ENCODE results near the gene NUP85. TPM values are rescaled to one million over a fixed set of nuclear protein-coding genes. Genes with fewer than 3 reads are reported as not detected.
A peak's percentile ranks its signal among the peaks of the same experiment; 100 is the strongest.

Gene NUP85
- total RNA-seq, 1 experiment from 2014 or later = 95.6 TPM

GRCh38 chr17:75238684-75239191, 33.3 kb downstream of the NUP85 start:
- H3K9me2 ChIP-seq (replicated peaks; ENCODE audit: low read length) = no peaks in the 10 kb centered on the region
- intact Hi-C loops (cut with micrococcal nuclease) = no loop called here
- H3K27ac ChIP-seq (ENCODE audit: low read length) = no peak overlapping the region
- H3K9me3 ChIP-seq (ENCODE audit: low read length) = no peaks in the 10 kb centered on the region
- H4K20me1 ChIP-seq (ENCODE audit: low read length) = no peaks in the 10 kb centered on the region
- H3K4me2 ChIP-seq (ENCODE audit: low read length) = no peak overlapping the region
- no peaks in the 10 kb centered on the region for H3K4me1 ChIP-seq (ENCODE audit: insufficient read depth, low read length)
- no peak for TF ChIP-seq EZH2 (IDR thresholded peaks at IDR 0.05; ENCODE audit: low read length, unreplicated experiment)
- TF ChIP-seq, protein P1, sequence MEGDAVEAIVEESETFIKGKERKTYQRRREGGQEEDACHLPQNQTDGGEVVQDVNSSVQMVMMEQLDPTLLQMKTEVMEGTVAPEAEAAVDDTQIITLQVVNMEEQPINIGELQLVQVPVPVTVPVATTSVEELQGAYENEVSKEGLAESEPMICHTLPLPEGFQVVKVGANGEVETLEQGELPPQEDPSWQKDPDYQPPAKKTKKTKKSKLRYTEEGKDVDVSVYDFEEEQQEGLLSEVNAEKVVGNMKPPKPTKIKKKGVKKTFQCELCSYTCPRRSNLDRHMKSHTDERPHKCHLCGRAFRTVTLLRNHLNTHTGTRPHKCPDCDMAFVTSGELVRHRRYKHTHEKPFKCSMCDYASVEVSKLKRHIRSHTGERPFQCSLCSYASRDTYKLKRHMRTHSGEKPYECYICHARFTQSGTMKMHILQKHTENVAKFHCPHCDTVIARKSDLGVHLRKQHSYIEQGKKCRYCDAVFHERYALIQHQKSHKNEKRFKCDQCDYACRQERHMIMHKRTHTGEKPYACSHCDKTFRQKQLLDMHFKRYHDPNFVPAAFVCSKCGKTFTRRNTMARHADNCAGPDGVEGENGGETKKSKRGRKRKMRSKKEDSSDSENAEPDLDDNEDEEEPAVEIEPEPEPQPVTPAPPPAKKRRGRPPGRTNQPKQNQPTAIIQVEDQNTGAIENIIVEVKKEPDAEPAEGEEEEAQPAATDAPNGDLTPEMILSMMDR (conservative IDR thresholded peaks at IDR 0.05; ENCODE audit: low read depth, low read length) = peak; percentile 97
- TF ChIP-seq EZH2phosphoT487 (IDR thresholded peaks at IDR 0.05; ENCODE audit: borderline replicate concordance, low read length) = no peak
- no peak overlapping the region for H2AFZ ChIP-seq (ENCODE audit: low read length)
- H3K79me2 ChIP-seq (ENCODE audit: low read length) = no peaks in the 10 kb centered on the region
- ChIA-PET CTCF (interaction anchor here (0.6 kb wide), 1 partner anchor 817 kb away, joined by 8 read pairs; no protein-coding TSS in a partner anchor), POLR2A (ENCODE audit: unreplicated experiment) (no interaction called here)
- peak; percentile 84 for ATAC-seq
- peaks cover 76% of the 10 kb centered on the region for H3K36me3 ChIP-seq (ENCODE audit: low read depth, low read length)
- no peak overlapping the region for H3K4me3 ChIP-seq (ENCODE audit: low read length)
- DNase-seq = peak; percentile 77
- TSS peak; percentile 13 for BruUV-seq (replicated peaks)
- no peak overlapping the region for H3K9ac ChIP-seq (ENCODE audit: low read length)
- H3K27me3 ChIP-seq (ENCODE audit: low read length) = no peaks in the 10 kb centered on the region
- peaks cover 4% of the 10 kb centered on the region for H3F3A ChIP-seq (ENCODE audit: low read length, unreplicated experiment)

GRCh38 chr17:75239214-75239613, 33.7 kb downstream of the NUP85 start:
- peaks cover 78% of the 10 kb centered on the region for H3K36me3 ChIP-seq (ENCODE audit: low read depth, low read length)
- no peak overlapping the region for H3K9ac ChIP-seq (ENCODE audit: low read length)
- H3K4me1 ChIP-seq (ENCODE audit: insufficient read depth, low read length) = no peaks in the 10 kb centered on the region
- H3K79me2 ChIP-seq (ENCODE audit: low read length) = no peaks in the 10 kb centered on the region
- H3K9me2 ChIP-seq (replicated peaks; ENCODE audit: low read length) = no peaks in the 10 kb centered on the region
- TF ChIP-seq, protein P1 (conservative IDR thresholded peaks at IDR 0.05; ENCODE audit: low read depth, low read length) = no peak
- TF ChIP-seq EZH2 (IDR thresholded peaks at IDR 0.05; ENCODE audit: low read length, unreplicated experiment) = no peak
- no peak for TF ChIP-seq EZH2phosphoT487 (IDR thresholded peaks at IDR 0.05; ENCODE audit: borderline replicate concordance, low read length)
- no peaks in the 10 kb centered on the region for H3K27me3 ChIP-seq (ENCODE audit: low read length)
- POLR2A ChIA-PET (ENCODE audit: unreplicated experiment) = no interaction called here
- intact Hi-C loops (cut with micrococcal nuclease) = no loop called here
- H3K4me3 ChIP-seq (ENCODE audit: low read length) = no peak overlapping the region
- CTCF ChIA-PET = interaction anchor here (0.6 kb wide), 1 partner anchor 817 kb away, joined by 8 read pairs; no protein-coding TSS in a partner anchor
- ATAC-seq (peak; percentile 2; the same call in 1 of the 2 replicates), DNase-seq (no peak)
- no peak overlapping the region for H3K27ac ChIP-seq (ENCODE audit: low read length)
- peaks cover 4% of the 10 kb centered on the region for H3F3A ChIP-seq (ENCODE audit: low read length, unreplicated experiment)
- no peaks in the 10 kb centered on the region for H3K9me3 ChIP-seq (ENCODE audit: low read length)
- BruUV-seq (replicated peaks) = no TSS peak
- H2AFZ ChIP-seq (ENCODE audit: low read length) = no peak overlapping the region
- no peak overlapping the region for H3K4me2 ChIP-seq (ENCODE audit: low read length)
- no peaks in the 10 kb centered on the region for H4K20me1 ChIP-seq (ENCODE audit: low read length)

DNA sequence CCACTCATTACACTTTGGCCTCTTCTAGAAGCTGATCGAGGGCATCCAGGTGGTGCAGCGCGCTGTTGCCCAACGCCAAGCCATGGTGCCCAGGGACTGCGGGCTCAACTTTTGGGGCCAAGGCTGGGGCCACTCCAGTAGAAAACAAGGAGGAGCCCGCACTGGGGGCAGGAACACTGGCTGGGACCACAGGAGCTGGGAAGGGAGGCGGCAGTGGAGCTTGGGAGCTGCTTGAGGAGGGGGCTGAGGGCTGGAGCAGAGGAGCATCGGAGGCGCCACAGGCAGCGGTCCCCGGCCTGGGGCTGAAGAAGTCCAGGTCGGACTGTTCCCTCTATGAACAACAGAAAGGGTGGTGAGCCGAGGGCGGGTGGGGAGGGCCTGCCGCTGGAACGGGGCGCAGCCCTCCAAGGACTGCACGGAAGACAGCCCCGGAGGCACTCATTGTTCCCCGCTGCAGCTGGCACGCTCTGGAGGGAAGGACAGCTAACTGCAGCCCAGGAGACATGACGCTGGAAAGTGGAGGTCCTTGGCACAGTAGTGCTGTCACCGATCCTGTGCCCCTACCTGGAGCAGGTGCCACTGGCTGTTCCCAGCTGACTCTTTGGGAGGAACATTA, 34.4 kb downstream of the NUP85 start:
- CTCF ChIA-PET = interaction anchor here (0.6 to 1.7 kb wide), 5 partner anchors 8 to 180 kb away, joined by 3 to 9 read pairs (median 4); partner anchors contain the start of gene MIF4GD
- no peak overlapping the region for H3K4me2 ChIP-seq (ENCODE audit: low read length)
- H3K79me2 ChIP-seq (ENCODE audit: low read length) = no peaks in the 10 kb centered on the region
- H3K4me3 ChIP-seq (ENCODE audit: low read length) = no peak overlapping the region
- POLR2A ChIA-PET (ENCODE audit: unreplicated experiment) = no interaction called here
- no peaks in the 10 kb centered on the region for H3K27me3 ChIP-seq (ENCODE audit: low read length)
- no TSS peak for BruUV-seq (replicated peaks)
- peaks cover 4% of the 10 kb centered on the region for H3F3A ChIP-seq (ENCODE audit: low read length, unreplicated experiment)
- DNase-seq = no peak
- no peak overlapping the region for H2AFZ ChIP-seq (ENCODE audit: low read length)
- no peak overlapping the region for H3K27ac ChIP-seq (ENCODE audit: low read length)
- H3K9me3 ChIP-seq (ENCODE audit: low read length) = no peaks in the 10 kb centered on the region
- no peak overlapping the region for H3K9ac ChIP-seq (ENCODE audit: low read length)
- TF ChIP-seq, protein P1 (conservative IDR thresholded peaks at IDR 0.05; ENCODE audit: low read depth, low read length) = no peak
- TF ChIP-seq EZH2 (IDR thresholded peaks at IDR 0.05; ENCODE audit: low read length, unreplicated experiment) = no peak
- no peak for TF ChIP-seq EZH2phosphoT487 (IDR thresholded peaks at IDR 0.05; ENCODE audit: borderline replicate concordance, low read length)
- intact Hi-C loops (cut with micrococcal nuclease) = no loop called here
- ATAC-seq = no peak; the same call in 1 of the 2 replicates
- H4K20me1 ChIP-seq (ENCODE audit: low read length) = no peaks in the 10 kb centered on the region
- no peaks in the 10 kb centered on the region for H3K4me1 ChIP-seq (ENCODE audit: insufficient read depth, low read length)
- no peaks in the 10 kb centered on the region for H3K9me2 ChIP-seq (replicated peaks; ENCODE audit: low read length)
- H3K36me3 ChIP-seq (ENCODE audit: low read depth, low read length) = peaks cover 80% of the 10 kb centered on the region
